SKM-1 treated with dmso at 0.1 percent for 144 hours (cell line): ENCODE results near the gene TRIM33.

Source experiments
- DNase-seq: peaks from one replicate; lab custom pipeline; 2025; ENCODE audit not compliant: unreplicated experiment; lab: John Stamatoyannopoulos, UW

TRIM33 gene

GRCh38 chr1:114353262-114353661 lies 157.7 kb downstream of the TRIM33 start:
- no peak for DNase-seq

- no peak for DNase-seq
Observed at GRCh38 chr1:114352797-114353196, 158.2 kb downstream of the TRIM33 start.

GRCh38 chr1:114350731-114351445 lies 160.1 kb downstream of the TRIM33 start:
- no peak for DNase-seq

GRCh38 chr1:114349891-114350605 lies 161.0 kb downstream of the TRIM33 start:
- no peak for DNase-seq

- no peak for DNase-seq
Observed at GRCh38 chr1:114347431-114348209, 163.4 kb downstream of the TRIM33 start.

- peak; percentile 92 for DNase-seq
Observed at GRCh38 chr1:114346480-114347029, 164.4 kb downstream of the TRIM33 start.

GRCh38 chr1:114345930-114346479 lies 165.0 kb downstream of the TRIM33 start:
- DNase-seq = no peak

- DNase-seq = no peak
Observed at GRCh38 chr1:114344656-114345055, 166.3 kb downstream of the TRIM33 start.
